Thoracic aorta (tissue), 2 donors: ENCODE measurements around the gene ARHGEF40. TPM values are rescaled to one million over a fixed set of nuclear protein-coding genes. Genes with fewer than 3 reads are reported as not detected.
A peak's percentile ranks its signal among the peaks of the same experiment; 100 is the strongest.

Experiments used
- ATAC-seq: fragments of 150-250 bp; one replicate; pipeline ENCODE4 v1.8.0; 2017; ENCODE audit warnings: low read depth; ENCODE audit not compliant: insufficient number of reproducible peaks, low FRiP score
- DNase-seq: peaks from one replicate; pipeline ENCODE4 v3.0.0-alpha.2; 2020; ENCODE audit warnings: low spot score
- H3K27ac ChIP-seq, 2 donors: fragments of 200-600 bp; sonication (generic); 1 replicate in 1 of 2; 2 replicates in 1 of 2; pipeline ENCODE4 v1.5.1; 2016; ENCODE audit warnings: mild to moderate bottlenecking in 2 of 2, moderate library complexity in 2 of 2
- H3K27me3 ChIP-seq: fragments of 200-600 bp; sonication (generic); replicated peaks from 2 replicates; pipeline ENCODE4 v1.6.0; 2016; ENCODE audit warnings: mild to moderate bottlenecking; ENCODE audit not compliant: insufficient read depth
- H3K36me3 ChIP-seq: fragments of 200-600 bp; sonication (generic); one replicate; pipeline ENCODE4 v1.5.1; 2016
- H3K4me1 ChIP-seq, 2 donors: fragments of 200-600 bp; sonication (generic); 1 replicate in 1 of 2; 2 replicates in 1 of 2; pipeline versions ENCODE4 v1.5.1 to v1.6.0; 2016; ENCODE audit warnings: low read depth in 2 of 2, mild to moderate bottlenecking in 1 of 2; ENCODE audit not compliant: control insufficient read depth in 1 of 2
- H3K4me3 ChIP-seq: fragments of 200-600 bp; sonication (generic); 2 replicates; pipeline ENCODE4 v1.5.1; 2016; ENCODE audit warnings: mild to moderate bottlenecking
- H3K9me3 ChIP-seq: fragments of 200-600 bp; sonication (generic); 2 replicates; pipeline ENCODE4 v1.5.1; 2016
- total RNA-seq, 2 donors: library from RNA; depleted of rRNA; stranded (reverse); fragments of >200 nt; gene quantifications; one replicate each; pipeline versions ENCODE4 v1.1.0 to v1.2.3, GENCODE V29; 2016
- TF ChIP-seq, protein P1 (sequence below): fragments of 200-600 bp; sonication (generic); IDR thresholded peaks from one replicate; pipeline ENCODE4 v1.5.1; 2019; ENCODE audit warnings: antibody characterized with exemption

Gene ARHGEF40
- total RNA-seq = 10 to 100 TPM; 51.0 to 61.7 TPM

GRCh38 chr14:21070083-21070609 is at the start of gene ARHGEF40:
Gene ARHGEF40, plus strand, starts transcription at chr14:21070304. Its CDS starts 93 bp downstream, at chr14:21070397.
- H3K4me1 ChIP-seq = peaks cover 9 to 27% of the 10 kb centered on the region in 2 donors
- H3K27me3 ChIP-seq = no peaks in the 10 kb centered on the region
- H3K4me3 ChIP-seq = peak within 1 kb of the TSS; percentile 84
- ATAC-seq (peak; percentile 59), DNase-seq (no peak)
- H3K9me3 ChIP-seq = no peaks in the 10 kb centered on the region
- peak within 1 kb of the TSS; percentile 88 to 90 for H3K27ac ChIP-seq
- TF ChIP-seq, protein P1, sequence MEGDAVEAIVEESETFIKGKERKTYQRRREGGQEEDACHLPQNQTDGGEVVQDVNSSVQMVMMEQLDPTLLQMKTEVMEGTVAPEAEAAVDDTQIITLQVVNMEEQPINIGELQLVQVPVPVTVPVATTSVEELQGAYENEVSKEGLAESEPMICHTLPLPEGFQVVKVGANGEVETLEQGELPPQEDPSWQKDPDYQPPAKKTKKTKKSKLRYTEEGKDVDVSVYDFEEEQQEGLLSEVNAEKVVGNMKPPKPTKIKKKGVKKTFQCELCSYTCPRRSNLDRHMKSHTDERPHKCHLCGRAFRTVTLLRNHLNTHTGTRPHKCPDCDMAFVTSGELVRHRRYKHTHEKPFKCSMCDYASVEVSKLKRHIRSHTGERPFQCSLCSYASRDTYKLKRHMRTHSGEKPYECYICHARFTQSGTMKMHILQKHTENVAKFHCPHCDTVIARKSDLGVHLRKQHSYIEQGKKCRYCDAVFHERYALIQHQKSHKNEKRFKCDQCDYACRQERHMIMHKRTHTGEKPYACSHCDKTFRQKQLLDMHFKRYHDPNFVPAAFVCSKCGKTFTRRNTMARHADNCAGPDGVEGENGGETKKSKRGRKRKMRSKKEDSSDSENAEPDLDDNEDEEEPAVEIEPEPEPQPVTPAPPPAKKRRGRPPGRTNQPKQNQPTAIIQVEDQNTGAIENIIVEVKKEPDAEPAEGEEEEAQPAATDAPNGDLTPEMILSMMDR = no peak
- peaks cover 12% of the 10 kb centered on the region for H3K36me3 ChIP-seq

DNA sequence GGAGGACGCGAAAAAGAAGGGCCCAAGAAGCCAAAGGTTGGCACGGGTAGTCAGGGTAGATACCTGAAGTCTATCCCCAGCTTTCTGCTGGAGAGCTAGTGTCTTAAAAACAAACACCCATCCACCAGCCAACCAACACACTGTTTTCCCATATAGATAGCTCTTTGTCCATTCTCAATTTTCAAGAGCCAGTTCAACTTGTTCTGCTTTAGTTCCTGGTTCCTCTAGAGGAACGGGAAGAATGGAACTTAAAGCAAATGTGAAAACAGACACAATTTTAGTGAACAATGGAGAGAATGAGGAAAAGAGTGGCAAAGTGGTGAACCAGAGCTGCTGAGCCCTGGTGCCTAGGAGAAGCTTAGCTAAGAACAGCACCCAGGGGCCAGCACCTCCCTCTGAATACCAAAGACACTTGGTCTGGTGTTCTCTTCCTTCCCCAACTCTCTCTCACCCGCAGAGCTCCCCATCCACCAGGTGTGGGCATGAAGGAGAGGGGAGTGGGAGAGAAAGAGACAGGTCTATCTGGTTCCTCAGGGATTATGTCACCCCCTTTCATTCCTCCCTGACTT is 49.0 kb upstream of the ARHGEF40 start:
- ATAC-seq (no peak), DNase-seq (no peak)
- peaks cover 3 to 28% of the 10 kb centered on the region in 2 donors for H3K4me1 ChIP-seq
- H3K27me3 ChIP-seq = no peaks in the 10 kb centered on the region
- H3K4me3 ChIP-seq = no peak overlapping the region
- no peak overlapping the region for H3K27ac ChIP-seq
- no peaks in the 10 kb centered on the region for H3K9me3 ChIP-seq
- TF ChIP-seq, protein P1 = no peak
- peaks cover 39% of the 10 kb centered on the region for H3K36me3 ChIP-seq

GRCh38 chr14:21022686-21023085 is 47.4 kb upstream of the ARHGEF40 start:
- TF ChIP-seq, protein P1 = no peak
- Histone ChIP-seq H3K36me3 (peaks cover 33% of the 10 kb centered on the region), H3K4me3 (no peak overlapping the region), H3K27ac (peak overlapping the region in 1 of 2 donors; percentile 94), H3K4me1 (peaks cover 11 to 39% of the 10 kb centered on the region in 2 donors), H3K9me3 (no peaks in the 10 kb centered on the region), H3K27me3 (no peaks in the 10 kb centered on the region)
- ATAC-seq (no peak), DNase-seq (no peak)

- DNase-seq (no peak), ATAC-seq (no peak)
- Histone ChIP-seq H3K27me3 (no peaks in the 10 kb centered on the region), H3K4me3 (no peak overlapping the region), H3K27ac (peak overlapping the region; percentile 89 to 94), H3K9me3 (no peaks in the 10 kb centered on the region), H3K4me1 (peaks cover 11 to 39% of the 10 kb centered on the region in 2 donors), H3K36me3 (peaks cover 28% of the 10 kb centered on the region)
- TF ChIP-seq, protein P1 = no peak
Measured at GRCh38 chr14:21023174-21023573, 46.9 kb upstream of the ARHGEF40 start.

GRCh38 chr14:21023817-21024584 is 46.1 kb upstream of the ARHGEF40 start:
- H3K36me3 ChIP-seq = peaks cover 23% of the 10 kb centered on the region
- peak overlapping the region; percentile 89 to 94 for H3K27ac ChIP-seq
- no peaks in the 10 kb centered on the region for H3K9me3 ChIP-seq
- TF ChIP-seq, protein P1 = no peak
- DNase-seq = no peak
- H3K4me1 ChIP-seq = peaks cover 11 to 39% of the 10 kb centered on the region in 2 donors
- ATAC-seq = no peak
- peak overlapping the region; percentile 99 for H3K4me3 ChIP-seq
- H3K27me3 ChIP-seq = no peaks in the 10 kb centered on the region
